ENCODE measurements around the gene SLC28A1.

Gene SLC28A1

GRCh38 chr15:84970843-84971242, 86.4 kb downstream of the SLC28A1 start:
- no peak for DNase-seq (ENCODE audit: low spot score)
- TF ChIP-seq, protein P1, sequence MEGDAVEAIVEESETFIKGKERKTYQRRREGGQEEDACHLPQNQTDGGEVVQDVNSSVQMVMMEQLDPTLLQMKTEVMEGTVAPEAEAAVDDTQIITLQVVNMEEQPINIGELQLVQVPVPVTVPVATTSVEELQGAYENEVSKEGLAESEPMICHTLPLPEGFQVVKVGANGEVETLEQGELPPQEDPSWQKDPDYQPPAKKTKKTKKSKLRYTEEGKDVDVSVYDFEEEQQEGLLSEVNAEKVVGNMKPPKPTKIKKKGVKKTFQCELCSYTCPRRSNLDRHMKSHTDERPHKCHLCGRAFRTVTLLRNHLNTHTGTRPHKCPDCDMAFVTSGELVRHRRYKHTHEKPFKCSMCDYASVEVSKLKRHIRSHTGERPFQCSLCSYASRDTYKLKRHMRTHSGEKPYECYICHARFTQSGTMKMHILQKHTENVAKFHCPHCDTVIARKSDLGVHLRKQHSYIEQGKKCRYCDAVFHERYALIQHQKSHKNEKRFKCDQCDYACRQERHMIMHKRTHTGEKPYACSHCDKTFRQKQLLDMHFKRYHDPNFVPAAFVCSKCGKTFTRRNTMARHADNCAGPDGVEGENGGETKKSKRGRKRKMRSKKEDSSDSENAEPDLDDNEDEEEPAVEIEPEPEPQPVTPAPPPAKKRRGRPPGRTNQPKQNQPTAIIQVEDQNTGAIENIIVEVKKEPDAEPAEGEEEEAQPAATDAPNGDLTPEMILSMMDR (IDR thresholded peaks at IDR 0.05; ENCODE audit: extremely low read depth, missing control alignments), result no peak

DNA sequence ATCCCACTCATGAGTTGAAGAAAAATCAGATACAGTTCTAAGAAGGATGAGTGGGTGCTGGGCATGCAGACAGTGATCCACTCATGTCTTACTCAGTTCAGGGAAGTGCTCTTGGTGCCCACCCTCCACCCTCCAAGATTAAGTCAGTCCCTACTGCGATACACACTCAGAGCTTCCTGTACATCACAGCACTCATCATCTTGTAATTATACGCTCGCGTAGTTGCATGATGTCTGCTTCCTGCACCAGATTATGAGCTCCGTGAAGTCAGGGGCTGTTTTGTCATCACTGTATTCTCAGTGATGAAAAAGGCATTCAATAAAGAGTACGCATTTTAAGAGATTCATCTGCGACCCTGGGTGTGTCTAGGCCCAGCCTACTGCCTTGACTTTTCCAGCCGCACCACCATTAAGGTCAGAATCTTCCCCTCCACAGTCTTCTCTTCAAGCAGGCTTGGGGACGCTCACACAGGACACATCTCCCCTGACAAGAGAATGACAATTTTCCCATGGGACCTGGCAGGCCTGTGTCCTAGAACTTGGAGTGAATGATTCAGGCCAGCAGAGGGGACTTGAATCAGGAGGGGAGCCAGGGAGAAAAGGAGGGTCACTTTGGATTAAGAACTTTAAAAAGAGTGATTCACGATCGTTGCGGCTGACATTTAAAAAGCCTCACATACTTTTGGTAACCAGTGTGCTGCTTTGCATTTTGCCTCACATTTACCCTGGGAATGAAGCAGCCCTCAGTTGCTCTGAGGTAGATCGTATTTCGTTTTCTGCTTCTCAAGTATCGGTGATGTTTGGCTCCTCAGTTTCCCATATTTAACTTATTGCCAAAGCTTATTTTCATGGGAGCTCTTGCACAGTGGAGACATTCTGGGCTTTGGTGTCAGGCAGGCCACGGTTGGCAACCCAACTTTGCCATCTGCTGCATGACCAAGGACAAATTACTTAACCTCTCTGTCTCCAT, 89.3 kb downstream of the SLC28A1 start:
- no peak for DNase-seq (ENCODE audit: low spot score)
- TF ChIP-seq, protein P1 (IDR thresholded peaks at IDR 0.05; ENCODE audit: extremely low read depth, missing control alignments), result no peak

DNA sequence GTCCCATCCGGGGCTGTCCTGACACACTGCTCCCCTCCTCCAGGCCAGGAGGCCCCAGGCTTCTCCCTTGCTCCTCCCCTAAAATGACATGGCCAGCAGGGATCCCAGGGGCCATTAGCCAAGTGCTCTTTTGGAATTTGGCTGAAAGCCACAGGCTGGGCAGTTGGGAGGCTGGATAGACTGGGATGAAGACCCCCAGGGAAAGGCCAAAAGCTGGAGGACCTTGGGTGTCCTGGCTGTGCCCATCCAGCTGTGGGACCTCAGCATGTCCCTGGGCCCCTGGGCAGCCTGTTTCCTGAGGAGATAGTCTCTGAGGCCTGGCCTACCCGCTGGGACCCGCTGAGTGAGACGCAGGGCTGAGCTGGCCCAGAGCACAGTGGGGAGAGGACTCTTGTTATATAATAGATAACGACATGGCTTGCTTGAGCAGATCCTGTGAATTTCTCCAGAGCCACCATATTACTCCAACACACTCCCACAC, 91.4 kb downstream of the SLC28A1 start:
- no peak for DNase-seq (ENCODE audit: low spot score)
- TF ChIP-seq, protein P1 (IDR thresholded peaks at IDR 0.05; ENCODE audit: extremely low read depth, missing control alignments), result no peak

DNA sequence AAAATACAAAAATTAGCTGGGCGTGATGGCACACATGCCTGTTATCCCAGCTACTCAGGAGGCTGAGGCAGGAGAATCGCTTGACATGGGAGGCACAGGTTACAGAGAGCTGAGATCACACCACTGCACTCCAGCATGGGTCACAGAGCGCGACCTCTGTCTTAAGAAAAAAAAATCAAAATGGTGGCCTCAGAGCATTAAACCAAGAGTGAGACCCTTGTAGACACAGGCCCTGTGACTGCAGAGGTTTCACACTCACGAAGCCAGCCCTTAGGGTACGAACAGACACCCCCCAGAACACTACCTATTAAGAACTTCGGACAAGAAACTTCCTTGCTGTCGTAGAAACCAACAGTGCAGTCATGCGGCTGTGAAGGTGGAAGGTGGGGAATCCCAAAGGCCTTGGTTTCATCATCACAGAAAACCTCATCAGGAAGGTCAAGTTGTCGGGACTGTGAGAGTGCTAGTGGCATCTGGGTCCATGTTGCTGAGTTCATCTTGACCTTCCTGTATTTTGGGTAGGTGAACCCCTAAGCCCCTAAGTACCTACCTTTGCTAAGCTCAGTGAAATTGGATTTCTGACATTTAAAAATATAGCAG, 92.4 kb downstream of the SLC28A1 start:
- DNase-seq (ENCODE audit: low spot score), result peak; percentile 41
- TF ChIP-seq, protein P1 (IDR thresholded peaks at IDR 0.05; ENCODE audit: extremely low read depth, missing control alignments), result no peak

GRCh38 chr15:84979651-84980050, 95.2 kb downstream of the SLC28A1 start:
- DNase-seq (ENCODE audit: low spot score), result no peak
- TF ChIP-seq, protein P1 (IDR thresholded peaks at IDR 0.05; ENCODE audit: extremely low read depth, missing control alignments), result no peak

- peak; percentile 87 for DNase-seq (ENCODE audit: low spot score)
- TF ChIP-seq, protein P1 (IDR thresholded peaks at IDR 0.05; ENCODE audit: extremely low read depth, missing control alignments), result no peak
Observed at GRCh38 chr15:84980196-84981053, 96.0 kb downstream of the SLC28A1 start.
